Globus pallidus (tissue), 1 donor: ENCODE data around the gene C16orf86.

ENCODE experiments used
- DNase-seq: peaks from one replicate; pipeline ENCODE4 v3.0.0-alpha.2; 2015; ENCODE audit warnings: low spot score

The C16orf86 gene

DNA sequence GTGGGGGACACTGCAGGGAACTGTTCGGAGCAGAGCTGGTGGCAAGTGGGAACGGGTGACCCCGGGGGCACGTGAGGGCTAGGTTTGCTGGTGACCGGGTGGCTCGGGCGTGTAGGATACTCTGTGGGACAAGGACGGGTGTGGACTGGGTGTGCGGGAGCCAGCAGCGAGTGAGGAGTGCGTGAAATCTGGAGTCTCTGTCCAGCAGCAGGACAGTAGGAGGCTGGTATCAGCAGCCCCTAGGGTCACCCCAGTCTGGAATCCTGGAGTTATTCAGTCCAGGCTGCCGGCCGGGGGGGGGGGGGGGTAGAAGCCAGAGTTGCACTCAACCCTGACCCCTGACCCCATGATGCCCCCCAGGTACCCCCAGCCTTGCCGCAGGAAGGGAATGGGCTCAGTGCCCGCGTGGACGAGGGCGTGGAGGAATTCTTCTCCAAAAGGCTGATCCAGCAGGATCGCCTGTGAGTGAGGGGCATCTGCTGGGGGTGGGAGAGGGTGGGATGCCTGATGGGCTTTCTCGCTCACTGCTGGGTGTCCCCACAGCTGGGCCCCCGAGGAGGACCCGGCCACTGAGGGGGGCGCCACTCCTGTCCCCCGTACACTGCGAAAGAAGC is 12.7 kb upstream of the C16orf86 start:
- DNase-seq, result no peak

DNA sequence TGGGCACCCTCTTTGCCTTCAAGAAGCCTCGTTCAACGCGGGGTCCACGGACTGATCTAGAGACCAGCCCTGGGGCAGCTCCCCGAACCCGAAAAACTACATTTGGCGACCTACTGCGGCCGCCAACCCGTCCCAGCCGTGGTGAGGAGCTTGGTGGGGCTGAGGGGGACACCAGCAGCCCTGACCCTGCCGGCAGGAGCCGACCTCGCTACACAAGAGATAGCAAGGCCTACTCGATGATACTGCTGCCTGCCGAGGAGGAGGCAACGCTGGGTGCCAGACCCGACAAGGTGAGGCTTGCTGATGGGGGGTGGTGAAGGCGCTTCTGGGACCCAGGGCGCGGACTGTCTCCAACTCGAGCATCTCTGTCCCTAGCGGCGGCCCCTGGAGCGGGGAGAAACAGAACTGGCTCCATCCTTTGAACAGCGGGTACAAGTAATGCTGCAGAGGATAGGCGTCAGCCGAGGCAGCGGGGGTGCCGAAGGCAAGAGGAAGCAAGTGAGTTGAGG is 12.2 kb upstream of the C16orf86 start:
- no peak for DNase-seq

DNA sequence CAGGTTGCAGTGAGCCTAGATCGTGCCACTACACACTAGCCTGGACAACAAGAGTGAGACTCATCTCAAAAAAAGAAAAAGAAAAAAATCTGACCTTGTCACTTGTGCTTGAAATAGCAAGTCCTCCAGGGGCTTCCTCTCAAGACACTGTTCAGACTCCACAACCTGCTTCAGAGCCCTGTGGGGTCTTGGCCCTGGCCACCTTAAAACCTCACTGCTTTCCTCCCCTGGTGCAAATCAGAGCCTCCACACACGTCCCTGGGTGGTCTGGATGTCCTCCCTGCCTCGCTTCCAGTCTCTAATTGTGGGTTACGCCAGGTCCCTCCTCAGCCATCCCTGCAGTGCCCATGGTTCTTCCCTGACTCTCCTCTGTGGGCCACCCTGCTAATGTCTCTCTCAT is 11.3 kb upstream of the C16orf86 start:
- DNase-seq, result no peak

DNA sequence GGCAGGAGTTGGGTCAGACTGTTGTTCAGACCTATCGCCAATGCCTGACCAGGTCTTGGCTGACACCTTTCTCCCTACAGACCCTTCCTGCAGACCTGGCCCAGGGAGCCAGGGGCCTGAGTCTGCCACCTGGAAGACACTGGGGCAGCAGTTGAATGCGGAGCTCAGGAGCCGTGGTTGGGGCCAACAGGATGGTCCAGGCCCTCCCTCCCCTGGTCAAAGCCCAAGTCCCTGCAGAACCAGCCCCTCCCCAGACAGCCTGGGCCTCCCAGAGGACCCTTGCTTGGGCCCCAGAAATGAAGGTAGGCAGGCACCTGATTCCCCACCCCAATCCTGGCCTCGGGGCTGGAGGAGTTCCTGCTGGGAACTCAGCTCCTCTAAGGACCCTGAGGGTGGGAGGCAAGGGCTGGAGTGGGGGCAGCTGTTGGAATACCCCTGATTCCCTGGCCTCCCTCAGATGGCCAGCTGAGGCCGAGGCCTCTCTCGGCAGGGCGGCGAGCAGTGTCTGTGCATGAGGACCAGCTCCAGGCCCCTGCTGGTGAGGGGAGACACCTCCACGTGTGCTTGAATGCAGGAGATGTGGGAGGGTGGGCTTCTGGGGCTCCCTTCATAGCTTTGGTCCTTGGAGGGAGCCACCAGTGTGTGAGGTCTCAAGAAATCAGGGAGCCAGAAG is 10.1 kb upstream of the C16orf86 start:
- DNase-seq, result no peak

DNA sequence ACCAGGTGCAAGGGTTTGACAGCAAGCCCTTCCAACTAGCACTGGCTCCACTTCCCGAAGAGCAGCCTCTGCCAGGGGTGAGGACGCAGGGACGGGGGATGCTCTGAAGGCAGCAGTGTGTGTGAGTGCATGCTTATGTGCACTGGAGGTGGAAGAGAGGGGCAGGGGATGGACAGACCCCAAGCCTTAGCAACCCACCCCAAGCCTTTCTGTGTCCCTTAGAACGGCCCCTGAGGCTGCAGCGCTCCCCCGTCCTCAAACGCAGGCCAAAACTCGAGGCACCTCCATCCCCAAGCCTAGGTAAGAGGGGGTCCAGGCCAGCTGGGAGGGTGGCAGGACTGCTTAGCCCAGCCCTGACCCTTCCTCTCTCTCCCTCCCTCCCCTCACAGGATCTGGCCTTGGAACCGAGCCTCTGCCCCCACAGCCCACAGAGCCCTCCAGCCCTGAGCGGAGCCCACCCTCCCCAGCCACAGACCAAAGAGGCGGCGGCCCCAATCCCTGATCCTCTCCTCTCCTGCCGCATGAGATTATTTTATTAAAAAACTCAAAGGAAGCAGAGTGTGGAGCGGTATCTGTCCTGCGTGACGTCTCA is 9.5 kb upstream of the C16orf86 start:
- no peak for DNase-seq

DNA sequence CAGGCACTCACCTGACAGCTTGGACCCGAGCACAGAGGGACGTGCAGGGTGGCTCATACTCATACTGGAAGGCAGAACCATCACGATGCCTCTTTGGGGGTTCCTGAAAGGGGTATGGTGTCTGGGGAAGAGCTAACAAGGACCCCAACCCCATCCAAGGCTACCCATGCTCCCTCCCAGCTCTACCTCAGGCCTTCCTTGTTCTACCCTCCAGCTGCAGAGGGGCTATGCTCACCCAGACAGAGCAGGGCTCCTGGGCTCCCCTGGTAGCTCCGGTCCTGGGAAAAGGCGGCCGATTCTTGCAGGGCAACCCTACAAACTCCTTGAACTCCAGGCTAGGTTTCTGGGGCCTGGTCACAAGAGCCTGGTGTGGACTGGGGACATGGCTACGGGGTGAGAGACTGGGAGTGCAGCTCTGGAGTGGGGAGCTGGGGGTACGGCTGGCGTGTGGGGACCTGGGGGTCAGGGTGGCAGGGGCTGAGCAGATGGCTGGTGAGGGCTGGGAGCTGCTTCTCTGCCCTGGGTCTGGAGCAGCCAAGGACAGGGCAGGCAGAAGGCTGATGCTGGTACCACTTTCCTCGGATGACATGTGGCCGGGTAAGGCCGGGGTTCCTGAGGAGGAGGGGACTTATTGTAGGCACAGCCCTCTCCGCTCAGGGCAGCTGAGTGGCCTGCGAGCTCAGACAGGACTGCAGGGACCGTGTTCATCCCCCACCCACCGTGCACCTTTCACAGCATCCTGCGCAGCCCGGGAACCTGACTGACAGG is 8.7 kb upstream of the C16orf86 start:
- DNase-seq, result no peak

DNA sequence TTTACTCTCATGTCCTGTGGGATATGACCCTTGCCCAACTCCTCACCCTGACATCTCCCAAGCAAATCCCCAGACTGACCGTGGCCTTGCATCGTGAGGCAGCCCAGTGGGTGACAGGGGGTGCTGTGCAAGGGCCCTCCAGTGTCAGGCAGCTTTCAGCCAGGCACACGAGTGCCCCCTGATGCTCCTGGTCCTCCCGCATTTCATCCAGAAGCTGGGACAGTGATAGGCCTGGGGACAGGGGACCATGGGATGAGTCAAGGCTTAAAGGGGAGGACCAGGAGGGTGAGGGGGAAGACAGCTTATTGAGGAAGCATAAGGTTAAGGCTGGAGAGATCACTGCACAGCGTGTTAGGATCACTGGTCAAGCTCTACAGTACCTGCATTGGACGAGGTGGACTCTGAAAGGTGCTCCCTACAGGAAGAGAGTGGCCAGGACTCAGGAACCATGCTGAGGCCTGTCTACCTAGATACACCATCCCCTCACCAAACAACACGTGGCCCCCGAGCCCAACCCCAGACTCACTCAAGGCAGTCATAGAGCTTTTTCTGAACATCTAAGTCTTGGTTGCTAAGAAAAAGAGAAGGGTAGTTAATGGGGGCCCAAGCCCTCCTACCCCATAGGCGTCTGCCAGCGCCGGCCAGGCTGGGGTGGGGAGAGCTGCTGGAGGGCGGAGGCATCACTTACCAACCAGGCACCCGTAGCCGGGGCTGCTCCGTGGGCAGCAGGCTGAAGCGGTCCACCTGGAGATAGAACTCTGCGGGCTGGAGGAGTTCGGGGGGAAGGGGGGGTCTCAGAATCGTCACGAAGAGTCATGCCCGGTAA is 7.6 kb upstream of the C16orf86 start:
- no peak for DNase-seq

DNA sequence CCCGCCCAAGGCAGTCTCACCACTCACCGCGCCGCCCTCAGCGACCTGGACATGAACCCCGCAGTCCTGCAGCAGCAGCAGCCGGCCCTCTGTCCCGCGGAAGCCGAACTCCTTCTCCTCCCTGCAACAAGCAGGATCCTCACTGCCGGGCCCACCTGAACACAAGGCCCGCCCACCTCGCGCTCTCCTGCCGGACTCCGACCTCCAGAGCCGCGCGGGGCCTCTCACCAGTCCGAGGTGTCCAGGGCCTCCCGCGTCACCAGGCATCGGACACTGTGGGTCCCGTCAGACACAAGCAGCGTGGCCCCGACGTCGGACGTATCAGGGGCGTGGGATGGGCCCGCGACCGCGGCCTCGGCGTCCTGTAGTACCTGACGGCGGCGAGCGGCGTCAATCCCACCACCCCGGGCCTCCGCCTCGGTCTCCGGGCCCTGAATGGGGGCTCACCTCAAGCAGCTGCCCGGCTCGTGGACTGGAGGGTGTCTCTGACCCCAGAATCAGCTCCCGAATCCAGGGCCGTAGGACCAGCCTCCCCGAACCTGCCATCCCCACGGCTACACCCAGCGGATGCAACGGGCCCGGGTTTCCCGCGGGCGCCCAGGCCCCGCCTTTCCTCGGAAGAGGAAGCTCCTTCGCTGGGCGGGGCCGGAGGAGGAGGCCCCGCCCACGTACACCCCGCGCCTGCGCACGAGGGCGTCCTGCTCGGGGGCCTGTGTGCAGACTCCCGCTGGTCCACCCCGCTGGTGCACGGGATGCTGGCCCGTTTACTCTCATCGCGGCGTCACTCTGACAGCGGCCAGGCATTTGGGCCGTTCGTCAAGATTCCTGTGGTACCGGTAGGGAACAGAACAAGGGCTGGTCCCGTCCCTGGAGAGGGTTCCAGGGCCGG is 6.7 kb upstream of the C16orf86 start, which contains the start of gene ACD:
Gene ACD, minus strand, starts transcription at position 586 of the 889 bp plus-strand sequence. Its CDS starts 40 bp downstream, at position 546.
- DNase-seq, result peak; percentile 93

DNA sequence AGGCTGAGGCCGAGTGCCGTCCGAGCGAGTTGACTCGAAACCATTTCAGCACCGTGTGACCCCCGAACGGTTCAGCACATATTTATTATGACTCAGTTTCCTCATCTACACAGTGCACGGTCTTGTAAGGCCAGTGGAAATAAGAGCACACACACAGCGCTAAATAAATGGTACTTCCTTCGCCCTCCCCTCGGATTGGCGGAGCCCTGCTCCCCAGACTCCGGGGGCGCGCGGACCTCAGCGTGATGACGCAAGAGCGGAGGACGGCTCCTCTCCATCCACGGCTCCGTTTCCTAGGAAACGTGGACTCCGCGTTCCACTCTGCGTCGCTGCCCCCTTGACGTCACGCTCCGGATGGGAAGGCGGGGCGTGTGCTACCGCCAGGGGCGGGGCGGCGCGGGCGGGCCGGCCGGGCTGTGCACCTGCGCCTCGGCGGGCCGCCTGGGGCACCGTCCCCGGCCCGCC is 6.0 kb upstream of the C16orf86 start, which contains the start of gene PARD6A:
Gene PARD6A, plus strand, starts transcription at position 397 of the 465 bp plus-strand sequence. CDS start 79 bp downstream, outside the sequence.
- DNase-seq, result peak; percentile 97

DNA sequence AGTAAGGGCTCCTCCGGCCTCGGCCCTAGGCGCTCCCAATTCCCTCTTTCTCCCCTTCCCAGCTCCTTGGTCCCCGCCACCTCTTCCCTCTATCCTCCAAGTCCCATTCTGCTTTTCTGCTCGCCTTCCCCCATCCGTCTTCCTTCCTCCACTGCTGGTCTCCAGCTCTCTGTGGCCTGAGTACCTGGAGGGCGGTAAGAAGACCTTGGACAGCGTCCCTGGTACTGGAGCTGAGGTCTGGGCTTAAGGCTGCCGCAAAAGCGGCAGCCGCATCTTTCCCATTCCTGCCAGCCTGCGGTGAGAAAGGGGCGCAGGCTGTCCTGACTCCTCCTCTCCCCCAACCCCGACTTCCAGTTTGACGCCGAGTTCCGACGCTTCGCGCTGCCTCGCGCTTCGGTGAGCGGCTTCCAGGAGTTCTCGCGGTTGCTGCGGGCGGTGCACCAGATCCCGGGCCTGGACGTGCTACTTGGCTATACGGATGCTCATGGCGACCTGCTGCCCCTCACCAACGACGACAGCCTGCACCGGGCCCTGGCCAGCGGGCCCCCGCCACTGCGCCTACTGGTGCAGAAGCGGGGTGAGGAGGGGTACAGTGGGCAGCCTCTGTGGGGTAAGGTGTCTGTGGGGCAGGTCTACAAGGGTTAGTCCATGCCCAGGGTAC is 5.4 kb upstream of the C16orf86 start:
- no peak for DNase-seq

DNA sequence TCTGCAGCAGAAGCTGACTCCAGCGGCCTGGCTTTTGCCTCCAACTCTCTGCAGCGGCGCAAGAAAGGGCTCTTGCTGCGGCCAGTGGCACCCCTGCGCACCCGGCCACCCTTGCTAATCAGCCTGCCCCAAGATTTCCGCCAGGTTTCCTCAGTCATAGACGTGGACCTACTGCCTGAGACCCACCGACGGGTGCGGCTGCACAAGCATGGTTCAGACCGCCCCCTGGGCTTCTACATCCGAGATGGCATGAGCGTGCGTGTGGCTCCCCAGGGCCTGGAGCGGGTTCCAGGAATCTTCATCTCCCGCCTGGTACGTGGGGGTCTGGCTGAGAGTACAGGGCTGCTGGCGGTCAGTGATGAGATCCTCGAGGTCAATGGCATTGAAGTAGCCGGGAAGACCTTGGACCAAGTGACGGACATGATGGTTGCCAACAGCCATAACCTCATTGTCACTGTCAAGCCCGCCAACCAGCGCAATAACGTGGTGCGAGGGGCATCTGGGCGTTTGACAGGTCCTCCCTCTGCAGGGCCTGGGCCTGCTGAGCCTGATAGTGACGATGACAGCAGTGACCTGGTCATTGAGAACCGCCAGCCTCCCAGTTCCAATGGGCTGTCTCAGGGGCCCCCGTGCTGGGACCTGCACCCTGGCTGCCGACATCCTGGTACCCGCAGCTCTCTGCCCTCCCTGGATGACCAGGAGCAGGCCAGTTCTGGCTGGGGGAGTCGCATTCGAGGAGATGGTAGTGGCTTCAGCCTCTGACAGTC is 4.5 kb upstream of the C16orf86 start:
- no peak for DNase-seq

DNA sequence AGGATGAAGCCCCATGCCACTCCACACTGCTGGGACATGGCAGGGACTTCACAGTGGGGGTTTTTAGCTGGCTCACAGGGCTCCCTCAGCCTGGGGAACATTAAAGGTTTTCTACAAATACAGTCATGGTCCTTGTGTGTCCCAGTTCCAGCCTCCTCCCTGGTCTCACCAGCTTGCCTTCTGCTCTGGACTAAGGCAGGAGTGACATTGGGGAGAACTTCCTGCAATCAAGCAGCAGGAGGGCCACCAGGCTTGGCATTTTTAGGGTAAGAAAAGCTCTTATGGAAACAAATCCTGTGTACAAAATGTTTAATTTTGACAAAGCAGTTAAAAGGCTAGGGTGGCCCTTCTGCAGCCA is 4.0 kb upstream of the C16orf86 start:
- no peak for DNase-seq

DNA sequence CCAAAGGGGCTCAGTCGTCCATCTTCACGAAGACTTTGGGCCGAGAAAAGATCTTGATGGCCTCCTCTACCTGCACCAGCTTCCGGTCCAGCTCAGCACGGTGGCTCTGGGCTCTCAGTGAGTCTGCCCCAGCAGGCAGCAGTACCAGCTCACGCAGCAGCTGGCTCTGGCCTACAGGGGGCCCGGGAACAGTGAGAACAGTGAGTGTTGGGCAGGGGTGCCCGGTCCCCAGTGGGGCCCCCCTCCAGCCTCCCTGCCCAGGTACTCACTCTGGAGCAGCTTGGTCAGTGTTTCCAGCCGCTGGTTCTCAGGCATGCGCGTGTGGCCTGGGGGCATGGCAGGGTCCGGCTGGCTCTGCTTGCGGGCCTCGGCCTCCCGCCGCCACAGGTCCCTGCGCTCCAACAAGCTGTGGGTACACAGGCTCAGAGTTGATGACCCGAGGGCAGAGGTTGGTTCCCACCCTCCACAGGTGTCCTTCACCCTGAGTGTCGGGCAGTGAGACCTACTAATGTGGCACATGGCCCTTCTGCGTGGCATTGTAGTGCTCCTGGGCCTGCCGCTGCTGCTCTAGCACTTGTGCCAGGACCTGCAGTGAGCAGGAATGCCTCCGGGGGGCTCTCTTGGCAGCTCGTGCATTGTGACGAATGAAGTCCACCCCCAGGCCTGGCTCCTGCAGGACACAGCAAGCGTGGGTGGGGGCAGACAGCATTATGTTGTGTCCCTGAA is 3.3 kb upstream of the C16orf86 start:
- DNase-seq, result no peak

DNA sequence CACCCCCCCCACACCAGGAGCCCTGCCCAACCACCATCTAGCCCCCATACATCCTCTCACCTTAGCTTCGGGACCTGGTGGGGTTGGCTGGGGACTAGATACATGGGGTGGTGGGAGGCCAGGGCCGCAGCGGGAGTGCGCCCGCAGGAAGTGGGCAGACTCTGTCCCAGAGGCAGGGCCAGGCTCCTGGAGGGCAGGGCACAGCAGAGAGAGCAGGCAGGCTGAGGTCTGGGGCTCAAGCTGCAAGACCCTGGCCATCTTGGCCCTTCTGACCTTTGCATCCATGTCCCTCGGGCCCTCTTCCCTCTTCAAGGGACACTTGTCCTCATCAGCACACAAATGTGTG is 2.8 kb upstream of the C16orf86 start:
- DNase-seq, result no peak

DNA sequence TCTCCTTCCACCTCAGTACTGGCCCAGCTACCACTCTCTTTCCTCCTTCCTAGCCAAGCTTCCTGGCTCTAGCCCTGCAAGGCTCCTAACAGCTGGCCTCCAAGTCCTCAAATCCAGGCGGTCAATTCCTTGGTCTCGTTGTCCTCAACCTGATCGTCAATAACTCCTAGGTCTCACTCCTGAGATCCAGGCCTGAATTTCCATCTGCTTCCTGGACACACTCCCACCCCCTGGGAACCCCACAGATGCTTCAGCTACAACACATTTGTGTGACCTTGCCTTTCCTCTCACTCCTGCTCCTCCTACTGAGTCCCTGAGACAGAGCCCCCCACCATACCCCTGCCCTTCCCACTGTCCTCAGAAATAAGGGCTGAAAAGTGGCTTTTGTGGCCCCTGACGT is 2.4 kb upstream of the C16orf86 start:
- no peak for DNase-seq

DNA sequence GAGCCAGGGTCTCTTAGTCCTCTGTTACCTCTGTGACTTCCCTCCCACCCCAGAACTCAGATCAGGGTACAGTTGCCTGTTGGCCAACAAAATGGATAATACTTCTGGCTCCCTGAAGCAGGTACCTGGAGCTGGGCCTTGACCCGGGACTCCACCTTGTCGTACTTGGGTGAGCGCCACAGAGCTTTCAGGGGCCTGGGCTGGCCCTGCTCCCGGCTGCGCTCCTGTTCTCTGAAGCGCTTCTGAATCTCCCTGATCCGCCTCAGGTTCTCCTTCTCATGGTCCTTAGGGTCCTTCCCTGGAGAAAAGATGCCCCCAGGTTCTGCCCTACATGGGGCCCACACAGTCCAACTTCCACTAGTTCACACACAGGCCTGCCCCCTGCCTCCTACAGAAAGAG is 1.7 kb upstream of the C16orf86 start:
- DNase-seq, result no peak

DNA sequence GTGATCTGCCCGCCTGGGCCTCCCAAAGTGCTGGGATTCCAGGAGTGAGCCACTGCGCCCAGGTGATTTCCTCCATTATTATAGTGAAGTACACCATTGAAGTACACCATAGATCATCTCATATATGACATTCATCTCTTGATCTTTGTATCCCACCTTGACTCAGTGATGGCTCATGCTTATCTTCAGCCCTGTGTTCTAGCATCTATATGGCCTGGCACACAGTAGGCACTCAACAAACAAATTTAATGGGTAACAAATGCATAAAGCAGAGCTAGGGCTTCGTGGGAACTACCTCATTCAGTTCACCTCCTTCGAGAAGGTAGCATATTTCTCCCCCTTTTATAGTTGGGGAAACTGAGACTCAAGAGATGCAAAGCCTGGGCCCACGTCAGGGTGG is 1.0 kb upstream of the C16orf86 start:
- no peak for DNase-seq

DNA sequence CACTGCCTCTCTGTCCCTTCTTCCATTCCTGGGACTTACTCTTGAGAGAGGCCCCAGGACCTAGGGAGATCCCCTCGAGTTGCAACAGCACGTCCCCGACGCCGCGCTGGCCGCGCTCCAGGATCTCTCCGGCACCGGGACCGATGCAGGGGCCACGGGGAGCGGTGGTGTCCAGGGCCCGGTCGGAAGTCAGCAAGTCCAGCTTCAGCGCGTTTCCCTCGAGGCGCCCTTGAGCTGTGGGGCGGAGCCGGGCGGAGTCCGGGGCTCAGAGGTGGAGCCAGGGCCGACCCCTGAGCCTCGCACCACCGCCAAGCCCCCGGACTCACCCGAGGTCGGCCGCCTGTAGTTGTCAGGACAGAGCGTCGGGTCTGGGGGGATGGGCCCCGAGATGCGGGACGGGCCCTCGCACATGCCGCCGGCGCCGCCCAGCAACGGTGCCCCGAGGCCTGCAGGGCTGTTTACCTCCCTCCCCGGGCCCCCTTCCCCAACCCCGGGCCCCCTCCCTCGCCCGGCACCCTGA is 522 bp upstream of the C16orf86 start:
- no peak for DNase-seq
